Stimulated activated memory B cell treated with anti-CD40 and anti-IgM and Interleukin-4, amounts not matched to agents 10 μg/mL and 1 μg/mL and 100 μg/mL, for 72 hours (primary cell): Measurements from ENCODE around the gene CPA4.
"Not testable (repeated sequence)": the region's sequence is repeated elsewhere in the genome, so short reads cannot be mapped to it uniquely, and the experiment has no call there.

Source experiments
- ATAC-seq: fragments of 150-1000 bp; cut with Tn5 transposase; 2 replicates; pipeline ENCODE4 v1.10.0; 2021
- H3K27ac Mint-ChIP-seq: one replicate; pipeline ENCODE4 v1.8.0; 2022; ENCODE audit warnings: mild to moderate bottlenecking, mixed read lengths
- H3K27me3 Mint-ChIP-seq: one replicate; pipeline ENCODE4 v1.8.0; 2022; ENCODE audit warnings: mixed read lengths
- H3K36me3 Mint-ChIP-seq: one replicate; pipeline ENCODE4 v1.8.0; 2022; ENCODE audit warnings: mixed read lengths
- H3K4me1 Mint-ChIP-seq: one replicate; pipeline ENCODE4 v1.8.0; 2022; ENCODE audit warnings: mixed read lengths
- H3K4me3 Mint-ChIP-seq: one replicate; pipeline ENCODE4 v1.8.0; 2022; ENCODE audit warnings: mild to moderate bottlenecking, moderate library complexity, mixed read lengths
- H3K9me3 Mint-ChIP-seq: one replicate; pipeline ENCODE4 v1.8.0; 2022; ENCODE audit warnings: mixed read lengths

Gene CPA4

GRCh38 chr7:130292682-130293257 lies at the start of gene CPA4:
Gene CPA4 (plus strand): TSS chr7:130293161. CDS start chr7:130293181, 20 bp downstream.
- ATAC-seq = no peak
- Mint-ChIP-seq H3K36me3 (no peaks in the 10 kb centered on the region), H3K4me1 (peaks cover 9% of the 10 kb centered on the region), H3K4me3 (no peak within 1 kb of the TSS), H3K27ac (no peak within 1 kb of the TSS), H3K9me3 (peaks cover 3% of the 10 kb centered on the region), H3K27me3 (no peaks in the 10 kb centered on the region)

GRCh38 chr7:130243486-130243885 lies 49.5 kb upstream of the CPA4 start:
- H3K27me3 Mint-ChIP-seq, H3K4me3 Mint-ChIP-seq, H3K36me3 Mint-ChIP-seq, H3K9me3 Mint-ChIP-seq, H3K27ac Mint-ChIP-seq, ATAC-seq: not testable (repeated sequence)
- H3K4me1 Mint-ChIP-seq = peaks cover 12% of the 10 kb centered on the region

- Mint-ChIP-seq H3K9me3 (peaks cover 12% of the 10 kb centered on the region), H3K4me1 (peaks cover 12% of the 10 kb centered on the region)
- H3K36me3 Mint-ChIP-seq, H3K4me3 Mint-ChIP-seq, H3K27me3 Mint-ChIP-seq, ATAC-seq, H3K27ac Mint-ChIP-seq: not testable (repeated sequence)
Measured at GRCh38 chr7:130246491-130246890, 46.5 kb upstream of the CPA4 start.

GRCh38 chr7:130248842-130249241 lies 44.1 kb upstream of the CPA4 start:
- not testable (repeated sequence) for H3K27me3 Mint-ChIP-seq, ATAC-seq, H3K27ac Mint-ChIP-seq, H3K36me3 Mint-ChIP-seq, H3K4me3 Mint-ChIP-seq, H3K4me1 Mint-ChIP-seq
- peaks cover 24% of the 10 kb centered on the region for H3K9me3 Mint-ChIP-seq

GRCh38 chr7:130249626-130250025 lies 43.3 kb upstream of the CPA4 start:
- H3K4me3 Mint-ChIP-seq, ATAC-seq, H3K36me3 Mint-ChIP-seq, H3K27ac Mint-ChIP-seq, H3K4me1 Mint-ChIP-seq: not testable (repeated sequence)
- peaks cover 27% of the 10 kb centered on the region for H3K9me3 Mint-ChIP-seq
- H3K27me3 Mint-ChIP-seq = peaks cover 14% of the 10 kb centered on the region

GRCh38 chr7:130254555-130254954 lies 38.4 kb upstream of the CPA4 start:
- Mint-ChIP-seq H3K27ac (no peak overlapping the region), H3K4me1 (no peaks in the 10 kb centered on the region), H3K4me3 (no peak overlapping the region), H3K27me3 (peaks cover 26% of the 10 kb centered on the region), H3K9me3 (peaks cover 20% of the 10 kb centered on the region), H3K36me3 (no peaks in the 10 kb centered on the region)
- ATAC-seq = no peak

- Mint-ChIP-seq H3K36me3 (no peaks in the 10 kb centered on the region), H3K27ac (no peak overlapping the region), H3K27me3 (peaks cover 32% of the 10 kb centered on the region), H3K9me3 (peaks cover 26% of the 10 kb centered on the region), H3K4me3 (no peak overlapping the region), H3K4me1 (no peaks in the 10 kb centered on the region)
- ATAC-seq = no peak
Measured at GRCh38 chr7:130256704-130257103, 36.3 kb upstream of the CPA4 start.

GRCh38 chr7:130258494-130259078 lies 34.4 kb upstream of the CPA4 start:
- H3K4me3 Mint-ChIP-seq = no peak overlapping the region
- no peak for ATAC-seq
- H3K27me3 Mint-ChIP-seq = peaks cover 44% of the 10 kb centered on the region
- H3K9me3 Mint-ChIP-seq = peaks cover 17% of the 10 kb centered on the region
- H3K4me1 Mint-ChIP-seq = no peaks in the 10 kb centered on the region
- H3K27ac Mint-ChIP-seq = no peak overlapping the region
- H3K36me3 Mint-ChIP-seq = no peaks in the 10 kb centered on the region

- Mint-ChIP-seq H3K27ac (no peak overlapping the region), H3K36me3 (no peaks in the 10 kb centered on the region), H3K9me3 (peaks cover 12% of the 10 kb centered on the region), H3K4me3 (no peak overlapping the region), H3K4me1 (no peaks in the 10 kb centered on the region), H3K27me3 (peaks cover 35% of the 10 kb centered on the region)
- ATAC-seq = no peak
Measured at GRCh38 chr7:130262448-130262847, 30.5 kb upstream of the CPA4 start.

- H3K4me1 Mint-ChIP-seq = no peaks in the 10 kb centered on the region
- H3K4me3 Mint-ChIP-seq = no peak overlapping the region
- H3K27me3 Mint-ChIP-seq = peaks cover 35% of the 10 kb centered on the region
- H3K9me3 Mint-ChIP-seq = peaks cover 12% of the 10 kb centered on the region
- H3K27ac Mint-ChIP-seq = no peak overlapping the region
- no peaks in the 10 kb centered on the region for H3K36me3 Mint-ChIP-seq
- ATAC-seq = no peak
Measured at GRCh38 chr7:130263130-130263529, 29.8 kb upstream of the CPA4 start.

- no peak for ATAC-seq
- H3K27ac Mint-ChIP-seq = no peak within 1 kb of the TSS
- H3K4me3 Mint-ChIP-seq = no peak within 1 kb of the TSS
- no peaks in the 10 kb centered on the region for H3K36me3 Mint-ChIP-seq
- H3K27me3 Mint-ChIP-seq = peaks cover 53% of the 10 kb centered on the region
- H3K4me1 Mint-ChIP-seq = no peaks in the 10 kb centered on the region
- peaks cover 4% of the 10 kb centered on the region for H3K9me3 Mint-ChIP-seq
Measured at GRCh38 chr7:130266258-130266960, 26.6 kb upstream of the CPA4 start, which contains the start of gene CPA2. Gene CPA2 (plus strand): TSS chr7:130266863. CDS start chr7:130266882, 19 bp downstream.

GRCh38 chr7:130266961-130267321 lies 26.0 kb upstream of the CPA4 start:
- Mint-ChIP-seq H3K9me3 (no peaks in the 10 kb centered on the region), H3K36me3 (no peaks in the 10 kb centered on the region), H3K4me1 (no peaks in the 10 kb centered on the region), H3K27ac (no peak overlapping the region), H3K27me3 (peaks cover 52% of the 10 kb centered on the region), H3K4me3 (no peak overlapping the region)
- ATAC-seq = no peak

GRCh38 chr7:130268463-130269317 lies 24.3 kb upstream of the CPA4 start:
- H3K36me3 Mint-ChIP-seq = no peaks in the 10 kb centered on the region
- no peak overlapping the region for H3K27ac Mint-ChIP-seq
- no peaks in the 10 kb centered on the region for H3K9me3 Mint-ChIP-seq
- peaks cover 55% of the 10 kb centered on the region for H3K27me3 Mint-ChIP-seq
- H3K4me3 Mint-ChIP-seq = no peak overlapping the region
- no peak for ATAC-seq
- no peaks in the 10 kb centered on the region for H3K4me1 Mint-ChIP-seq

- no peak overlapping the region for H3K27ac Mint-ChIP-seq
- ATAC-seq = no peak
- H3K36me3 Mint-ChIP-seq = no peaks in the 10 kb centered on the region
- no peaks in the 10 kb centered on the region for H3K9me3 Mint-ChIP-seq
- H3K4me3 Mint-ChIP-seq = no peak overlapping the region
- peaks cover 61% of the 10 kb centered on the region for H3K27me3 Mint-ChIP-seq
- no peaks in the 10 kb centered on the region for H3K4me1 Mint-ChIP-seq
Measured at GRCh38 chr7:130269318-130269694, 23.7 kb upstream of the CPA4 start.
